Vagina (tissue), 2 donors: ENCODE results near the gene SLC39A11. TPM values are rescaled to one million over a fixed set of nuclear protein-coding genes. Genes with fewer than 3 reads are reported as not detected.

ENCODE experiments used
- DNase-seq, 2 donors: peaks; one replicate each; pipeline ENCODE4 v3.0.0-alpha.2; 2017; ENCODE audit errors: extremely low spot score in 2 of 2
- H3K27ac ChIP-seq: fragments of 200-600 bp; sonication (generic); one replicate; pipeline ENCODE4 v1.5.1; 2019
- H3K27me3 ChIP-seq: fragments of 200-600 bp; sonication (generic); one replicate; pipeline ENCODE4 v1.5.1; 2019
- H3K36me3 ChIP-seq, 2 donors: fragments of 200-600 bp; sonication (generic); one replicate each; pipeline ENCODE4 v1.5.1; 2017 to 2019
- H3K4me1 ChIP-seq: fragments of 200-600 bp; sonication (generic); one replicate; pipeline ENCODE4 v1.5.1; 2019
- H3K4me3 ChIP-seq, 2 donors: fragments of 200-600 bp; sonication (generic); 1 replicate in 1 of 2; 2 replicates in 1 of 2; pipeline ENCODE4 v1.5.1; 2016 to 2019
- H3K9me3 ChIP-seq: fragments of 200-600 bp; sonication (generic); one replicate; pipeline ENCODE4 v1.5.1; 2019
- POLR2A ChIP-seq, 2 donors: fragments of 450-650 bp; IDR thresholded peaks; one replicate each; pipeline ENCODE4 v1.6.1; 2017; ENCODE audit warnings: antibody characterized with exemption in 2 of 2, mild to moderate bottlenecking in 2 of 2, moderate library complexity in 2 of 2
- POLR2AphosphoS5 ChIP-seq, 2 donors: sonication (generic); formaldehyde crosslinking; IDR thresholded peaks; one replicate each; pipeline ENCODE4 v1.9.0; 2017; ENCODE audit warnings: antibody characterized with exemption in 2 of 2, mild to moderate bottlenecking in 2 of 2, low read depth in 1 of 2; ENCODE audit not compliant: insufficient read depth in 1 of 2
- intact Hi-C: fragments of 100-400 bp; cut with DNase I; formaldehyde crosslinking; loops from one replicate; pipeline ENCODE4 v1.15.1; 2023
- total RNA-seq: library from RNA; depleted of rRNA; stranded (reverse); fragments of >200 nt; gene quantifications from one replicate; pipeline ENCODE4 v1.2.3, GENCODE V29; 2016
- TF ChIP-seq, protein P1 (sequence below), 3 experiments: fragments of 450-650 bp in 2 of 3; fragments of 200-600 bp in 1 of 3; sonication (generic) in 1 of 3; IDR thresholded peaks; one replicate each; pipeline ENCODE4 v1.5.1; 2017 to 2019; ENCODE audit warnings: antibody characterized with exemption in 3 of 3, mild to moderate bottlenecking in 2 of 3, moderate library complexity in 2 of 3

The SLC39A11 gene
- total RNA-seq, 1 donor from 2014 or later: 22.6 TPM

DNA sequence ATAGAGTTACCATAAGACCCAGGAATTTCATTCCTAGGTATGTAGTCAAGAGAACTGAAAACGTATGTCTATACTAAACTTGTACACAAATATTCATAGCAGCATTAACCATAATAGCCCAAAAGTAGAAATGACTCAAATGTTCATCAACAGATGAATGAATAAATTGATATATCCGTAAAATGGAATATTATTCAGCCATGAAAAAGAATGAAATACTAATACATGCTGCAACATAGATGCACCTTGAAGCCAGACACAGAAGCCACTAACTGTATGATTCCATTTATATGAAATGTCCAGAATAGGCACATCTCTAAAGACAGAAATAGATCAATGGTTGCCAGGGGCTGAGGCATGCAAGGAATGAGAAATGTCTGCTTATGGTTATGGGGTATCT lies 484.1 kb downstream of the SLC39A11 start:
- H3K4me1 ChIP-seq: peaks cover 2% of the 10 kb centered on the region
- TF ChIP-seq POLR2AphosphoS5 (IDR thresholded peaks at IDR 0.05; ENCODE audit: insufficient read depth in 1 of 2, low read depth in 1 of 2): no peak
- intact Hi-C loops: no loop called here
- DNase-seq: no peak
- H3K27ac ChIP-seq: no peak overlapping the region
- no peaks in the 10 kb centered on the region for H3K36me3 ChIP-seq
- no peaks in the 10 kb centered on the region for H3K27me3 ChIP-seq
- H3K4me3 ChIP-seq: no peak overlapping the region
- H3K9me3 ChIP-seq: no peaks in the 10 kb centered on the region

GRCh38 chr17:72606656-72607055 lies 485.8 kb downstream of the SLC39A11 start:
- Histone ChIP-seq H3K4me1 (no peaks in the 10 kb centered on the region), H3K36me3 (no peaks in the 10 kb centered on the region), H3K4me3 (no peak overlapping the region), H3K27me3 (no peaks in the 10 kb centered on the region), H3K9me3 (no peaks in the 10 kb centered on the region), H3K27ac (no peak overlapping the region)
- intact Hi-C loops: no loop called here
- TF ChIP-seq POLR2AphosphoS5 (IDR thresholded peaks at IDR 0.05; ENCODE audit: insufficient read depth in 1 of 2, low read depth in 1 of 2) (no peak), POLR2A (IDR thresholded peaks at IDR 0.05) (no peak)
- TF ChIP-seq, protein P1, sequence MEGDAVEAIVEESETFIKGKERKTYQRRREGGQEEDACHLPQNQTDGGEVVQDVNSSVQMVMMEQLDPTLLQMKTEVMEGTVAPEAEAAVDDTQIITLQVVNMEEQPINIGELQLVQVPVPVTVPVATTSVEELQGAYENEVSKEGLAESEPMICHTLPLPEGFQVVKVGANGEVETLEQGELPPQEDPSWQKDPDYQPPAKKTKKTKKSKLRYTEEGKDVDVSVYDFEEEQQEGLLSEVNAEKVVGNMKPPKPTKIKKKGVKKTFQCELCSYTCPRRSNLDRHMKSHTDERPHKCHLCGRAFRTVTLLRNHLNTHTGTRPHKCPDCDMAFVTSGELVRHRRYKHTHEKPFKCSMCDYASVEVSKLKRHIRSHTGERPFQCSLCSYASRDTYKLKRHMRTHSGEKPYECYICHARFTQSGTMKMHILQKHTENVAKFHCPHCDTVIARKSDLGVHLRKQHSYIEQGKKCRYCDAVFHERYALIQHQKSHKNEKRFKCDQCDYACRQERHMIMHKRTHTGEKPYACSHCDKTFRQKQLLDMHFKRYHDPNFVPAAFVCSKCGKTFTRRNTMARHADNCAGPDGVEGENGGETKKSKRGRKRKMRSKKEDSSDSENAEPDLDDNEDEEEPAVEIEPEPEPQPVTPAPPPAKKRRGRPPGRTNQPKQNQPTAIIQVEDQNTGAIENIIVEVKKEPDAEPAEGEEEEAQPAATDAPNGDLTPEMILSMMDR (IDR thresholded peaks at IDR 0.05): no peak
- DNase-seq: no peak

DNA sequence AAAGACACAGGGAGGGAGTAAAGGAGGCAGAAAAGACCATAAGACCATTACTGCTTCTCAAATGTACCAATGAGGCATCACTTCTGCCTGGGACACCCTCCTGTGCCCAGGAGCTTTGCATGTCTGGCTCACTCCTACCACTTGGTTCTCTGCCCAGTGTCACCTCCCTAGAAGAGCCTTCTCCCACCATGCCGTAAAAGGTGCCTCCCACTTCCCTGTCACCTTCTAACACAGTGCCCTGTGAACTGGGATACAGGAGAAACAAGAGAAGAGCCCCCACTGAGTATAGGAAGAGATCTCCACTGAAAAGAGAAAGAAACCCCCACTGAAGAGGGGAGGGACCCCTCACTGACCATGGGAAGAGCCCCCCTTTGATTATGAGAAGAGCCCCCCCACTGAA lies 486.9 kb downstream of the SLC39A11 start:
- Histone ChIP-seq H3K4me1 (no peaks in the 10 kb centered on the region), H3K4me3 (no peak overlapping the region), H3K27ac (no peak overlapping the region), H3K9me3 (no peaks in the 10 kb centered on the region), H3K36me3 (no peaks in the 10 kb centered on the region), H3K27me3 (no peaks in the 10 kb centered on the region)
- intact Hi-C loops: no loop called here
- DNase-seq: no peak
- TF ChIP-seq, protein P1 (IDR thresholded peaks at IDR 0.05): no peak
- TF ChIP-seq POLR2A (IDR thresholded peaks at IDR 0.05): no peak
- no peak for TF ChIP-seq POLR2AphosphoS5 (IDR thresholded peaks at IDR 0.05; ENCODE audit: insufficient read depth in 1 of 2, low read depth in 1 of 2)

GRCh38 chr17:72604518-72604917 lies 488.0 kb downstream of the SLC39A11 start:
- TF ChIP-seq POLR2A (IDR thresholded peaks at IDR 0.05) (no peak), POLR2AphosphoS5 (IDR thresholded peaks at IDR 0.05; ENCODE audit: insufficient read depth in 1 of 2, low read depth in 1 of 2) (no peak)
- TF ChIP-seq, protein P1 (IDR thresholded peaks at IDR 0.05): no peak
- Histone ChIP-seq H3K4me1 (no peaks in the 10 kb centered on the region), H3K9me3 (no peaks in the 10 kb centered on the region), H3K27me3 (no peaks in the 10 kb centered on the region), H3K27ac (no peak overlapping the region), H3K4me3 (no peak overlapping the region), H3K36me3 (no peaks in the 10 kb centered on the region)
- intact Hi-C loops: no loop called here
- DNase-seq: no peak

- DNase-seq: no peak
- Histone ChIP-seq H3K4me3 (no peak overlapping the region), H3K27me3 (no peaks in the 10 kb centered on the region), H3K36me3 (no peaks in the 10 kb centered on the region), H3K9me3 (no peaks in the 10 kb centered on the region), H3K4me1 (no peaks in the 10 kb centered on the region), H3K27ac (no peak overlapping the region)
- TF ChIP-seq, protein P1 (IDR thresholded peaks at IDR 0.05): no peak
- no peak for TF ChIP-seq POLR2AphosphoS5 (IDR thresholded peaks at IDR 0.05; ENCODE audit: insufficient read depth in 1 of 2, low read depth in 1 of 2)
- TF ChIP-seq POLR2A (IDR thresholded peaks at IDR 0.05): no peak
- intact Hi-C loops: no loop called here
Measured at GRCh38 chr17:72603420-72604242, 488.9 kb downstream of the SLC39A11 start.
